DOHH2 (cell line): ENCODE data around the gene SAMD4A.
A peak's percentile ranks its signal among the peaks of the same experiment; 100 is the strongest.

Experiments used
- H3F3A ChIP-seq: fragments of 200-600 bp; sonication (generic), shearing (Covaris generic); 2 replicates; pipeline ENCODE4 v1.6.0; 2016; ENCODE audit warnings: antibody characterized with exemption, mild to moderate bottlenecking; ENCODE audit not compliant: control insufficient read depth, insufficient read depth
- H3K27ac ChIP-seq: fragments of 200-600 bp; sonication (generic); 2 replicates; pipeline ENCODE4 v1.5.1; 2014; ENCODE audit warnings: low read depth, mild to moderate bottlenecking, low read length, moderate library complexity
- H3K27me3 ChIP-seq: fragments of 200-600 bp; sonication (generic); 2 replicates; pipeline ENCODE4 v1.6.1; 2014; ENCODE audit warnings: mild to moderate bottlenecking, low read length, mixed read lengths; ENCODE audit not compliant: control insufficient read depth
- H3K36me3 ChIP-seq: fragments of 200-600 bp; sonication (generic); 2 replicates; pipeline ENCODE4 v1.6.1; 2014; ENCODE audit warnings: mild to moderate bottlenecking, low read length, moderate library complexity, mixed read lengths; ENCODE audit not compliant: control insufficient read depth
- H3K4me1 ChIP-seq: fragments of 200-600 bp; sonication (generic); 2 replicates; pipeline ENCODE4 v1.6.1; 2014; ENCODE audit warnings: mild to moderate bottlenecking, low read length, mixed read lengths; ENCODE audit not compliant: control insufficient read depth
- H3K4me2 ChIP-seq: fragments of 200-600 bp; sonication (generic); 2 replicates; pipeline ENCODE4 v1.6.0; 2014; ENCODE audit warnings: mild to moderate bottlenecking, low read length, moderate library complexity
- H3K4me3 ChIP-seq: fragments of 200-600 bp; sonication (generic); 2 replicates; pipeline ENCODE4 v1.5.1; 2014; ENCODE audit warnings: mild to moderate bottlenecking, low read length, mixed read lengths
- H3K79me2 ChIP-seq: fragments of 200-600 bp; sonication (generic); 2 replicates; pipeline ENCODE4 v1.6.1; 2014; ENCODE audit warnings: mild to moderate bottlenecking, low read length, mixed read lengths; ENCODE audit not compliant: control insufficient read depth
- H3K9me2 ChIP-seq: fragments of 200-600 bp; sonication (generic); replicated peaks from 2 replicates; pipeline ENCODE4 v1.6.1; 2014; ENCODE audit warnings: mild to moderate bottlenecking, low read length, mixed read lengths; ENCODE audit not compliant: control insufficient read depth
- H3K9me3 ChIP-seq: fragments of 200-600 bp; sonication (generic); 2 replicates; pipeline ENCODE4 v1.6.1; 2014; ENCODE audit warnings: antibody characterized with exemption, low read length, mixed read lengths; ENCODE audit not compliant: control insufficient read depth, insufficient read depth
- H4K20me1 ChIP-seq: fragments of 200-600 bp; sonication (generic); 2 replicates; pipeline ENCODE4 v1.6.0; 2014; ENCODE audit warnings: low read depth, mild to moderate bottlenecking, antibody characterized with exemption, low read length, moderate library complexity; ENCODE audit not compliant: control insufficient read depth, insufficient read depth
- CTCF ChIP-seq: fragments of 200-600 bp; sonication (generic); IDR thresholded peaks from one replicate; pipeline ENCODE4 v1.5.1; 2014; ENCODE audit warnings: antibody characterized with exemption, mild to moderate bottlenecking, low read depth, low read length; ENCODE audit not compliant: poor library complexity, severe bottlenecking
- EZH2phosphoT487 ChIP-seq: fragments of 200-600 bp; sonication (generic); IDR thresholded peaks from 2 replicates; pipeline ENCODE4 v1.6.1; 2017; ENCODE audit warnings: borderline replicate concordance, mild to moderate bottlenecking, antibody characterized with exemption, low read length, moderate library complexity, mixed read lengths

SAMD4A gene

GRCh38 chr14:54805445-54806322 lies 238.8 kb downstream of the SAMD4A start:
- Histone ChIP-seq H3K79me2 (no peaks in the 10 kb centered on the region), H3K9me3 (no peaks in the 10 kb centered on the region), H3K27ac (no peak overlapping the region), H3F3A (no peaks in the 10 kb centered on the region), H3K27me3 (peaks cover 10% of the 10 kb centered on the region; the same call in 1 of the 2 replicates), H3K4me3 (peak overlapping the region; percentile 38; the same call in 1 of the 2 replicates), H3K4me2 (peak overlapping the region; percentile 36), H3K36me3 (no peaks in the 10 kb centered on the region), H4K20me1 (no peaks in the 10 kb centered on the region), H3K4me1 (peaks cover 8% of the 10 kb centered on the region), H3K9me2 (no peaks in the 10 kb centered on the region)
- TF ChIP-seq EZH2phosphoT487: no peak
- peak; percentile 97 for TF ChIP-seq CTCF

- H3K4me2 ChIP-seq: no peak overlapping the region
- H3K36me3 ChIP-seq: no peaks in the 10 kb centered on the region
- H3K79me2 ChIP-seq: no peaks in the 10 kb centered on the region
- no peaks in the 10 kb centered on the region for H3K9me3 ChIP-seq
- peaks cover 10% of the 10 kb centered on the region; the same call in 1 of the 2 replicates for H3K27me3 ChIP-seq
- H3K27ac ChIP-seq: no peak overlapping the region
- no peak for TF ChIP-seq EZH2phosphoT487
- no peak for TF ChIP-seq CTCF
- no peak overlapping the region for H3K4me3 ChIP-seq
- no peaks in the 10 kb centered on the region for H3K9me2 ChIP-seq
- no peaks in the 10 kb centered on the region for H4K20me1 ChIP-seq
- no peaks in the 10 kb centered on the region for H3F3A ChIP-seq
- peaks cover 8% of the 10 kb centered on the region for H3K4me1 ChIP-seq
Observed at GRCh38 chr14:54806616-54807015, 239.7 kb downstream of the SAMD4A start.

GRCh38 chr14:54807428-54807827 lies 240.5 kb downstream of the SAMD4A start:
- H3K27me3 ChIP-seq: peaks cover 10% of the 10 kb centered on the region; the same call in 1 of the 2 replicates
- H3K36me3 ChIP-seq: no peaks in the 10 kb centered on the region
- no peaks in the 10 kb centered on the region for H4K20me1 ChIP-seq
- H3K4me3 ChIP-seq: no peak overlapping the region
- no peaks in the 10 kb centered on the region for H3K9me2 ChIP-seq
- no peak for TF ChIP-seq EZH2phosphoT487
- TF ChIP-seq CTCF: no peak
- H3K27ac ChIP-seq: no peak overlapping the region
- no peaks in the 10 kb centered on the region for H3K9me3 ChIP-seq
- H3K4me1 ChIP-seq: peaks cover 8% of the 10 kb centered on the region
- H3K79me2 ChIP-seq: no peaks in the 10 kb centered on the region
- H3F3A ChIP-seq: no peaks in the 10 kb centered on the region
- no peak overlapping the region for H3K4me2 ChIP-seq
